HCEC 1CT (cell line): ENCODE measurements around the gene SLC10A3.

Experiments used
- DNase-seq: peaks from one replicate; pipeline ENCODE4 v3.0.0-alpha.2; 2017

The SLC10A3 gene

DNA sequence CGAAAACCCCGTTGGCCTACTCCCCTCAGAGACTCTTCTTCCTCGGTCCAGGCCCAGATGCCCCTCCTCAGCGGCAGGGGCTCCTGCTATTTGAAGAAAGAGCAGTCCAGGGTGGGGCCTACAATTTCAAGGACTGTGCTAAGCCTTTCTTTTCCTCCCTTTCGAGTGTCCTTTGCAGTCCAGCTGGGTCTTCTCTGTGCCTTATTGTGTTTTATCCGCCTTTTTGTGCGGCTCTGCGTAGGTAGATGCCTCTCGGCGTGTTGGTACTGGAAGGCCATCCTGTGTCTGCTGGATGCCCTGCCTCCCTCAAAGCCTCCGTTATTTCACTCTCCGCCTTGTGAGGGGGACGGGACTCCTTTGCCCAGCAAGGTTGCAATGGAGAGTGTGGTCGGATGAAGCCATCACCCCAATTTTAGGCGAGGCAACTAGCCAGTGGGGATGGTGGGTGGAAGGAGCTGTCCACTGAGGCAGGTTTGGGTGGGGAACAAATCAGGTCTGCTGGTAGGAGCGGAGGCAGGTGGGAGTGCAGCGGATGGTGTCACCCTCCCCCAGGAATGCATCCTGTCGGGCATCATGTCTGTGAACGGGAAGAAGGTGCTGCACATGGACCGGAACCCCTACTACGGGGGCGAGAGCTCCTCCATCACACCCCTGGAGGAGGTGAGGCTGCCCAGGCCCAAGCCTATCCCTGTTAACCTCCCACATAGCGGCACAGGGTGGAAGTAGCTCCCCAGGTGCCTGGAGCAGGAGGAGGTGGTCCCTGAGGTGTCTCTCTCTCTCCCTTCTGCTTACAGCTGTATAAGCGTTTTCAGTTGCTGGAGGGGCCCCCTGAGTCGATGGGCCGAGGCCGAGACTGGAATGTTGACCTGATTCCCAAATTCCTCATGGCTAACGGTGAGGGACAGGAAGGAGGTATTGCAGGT is 52.2 kb downstream of the SLC10A3 start:
- DNase-seq = no peak
